CD1c-positive myeloid dendritic cell (primary cell): Measurements from ENCODE around the gene ZNF598.

ENCODE experiments used
- DNase-seq: peaks from one replicate; pipeline ENCODE4 v3.0.0-alpha.2; 2016; ENCODE audit errors: extremely low spot score

Gene ZNF598

GRCh38 chr16:1990351-1991134 lies 19.1 kb downstream of the ZNF598 start:
- no peak for DNase-seq

DNA sequence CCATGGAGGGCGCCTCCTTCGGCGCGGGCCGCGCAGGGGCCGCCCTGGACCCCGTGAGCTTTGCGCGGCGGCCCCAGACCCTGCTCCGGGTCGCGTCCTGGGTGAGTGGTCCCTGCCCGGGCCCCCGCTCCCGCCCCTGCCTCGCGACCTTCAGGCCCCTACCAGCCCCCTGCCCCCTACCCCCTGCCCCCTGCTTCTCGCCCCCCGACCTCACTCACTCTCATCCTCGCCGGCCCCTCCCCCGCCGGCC lies 19.6 kb downstream of the ZNF598 start:
- no peak for DNase-seq

DNA sequence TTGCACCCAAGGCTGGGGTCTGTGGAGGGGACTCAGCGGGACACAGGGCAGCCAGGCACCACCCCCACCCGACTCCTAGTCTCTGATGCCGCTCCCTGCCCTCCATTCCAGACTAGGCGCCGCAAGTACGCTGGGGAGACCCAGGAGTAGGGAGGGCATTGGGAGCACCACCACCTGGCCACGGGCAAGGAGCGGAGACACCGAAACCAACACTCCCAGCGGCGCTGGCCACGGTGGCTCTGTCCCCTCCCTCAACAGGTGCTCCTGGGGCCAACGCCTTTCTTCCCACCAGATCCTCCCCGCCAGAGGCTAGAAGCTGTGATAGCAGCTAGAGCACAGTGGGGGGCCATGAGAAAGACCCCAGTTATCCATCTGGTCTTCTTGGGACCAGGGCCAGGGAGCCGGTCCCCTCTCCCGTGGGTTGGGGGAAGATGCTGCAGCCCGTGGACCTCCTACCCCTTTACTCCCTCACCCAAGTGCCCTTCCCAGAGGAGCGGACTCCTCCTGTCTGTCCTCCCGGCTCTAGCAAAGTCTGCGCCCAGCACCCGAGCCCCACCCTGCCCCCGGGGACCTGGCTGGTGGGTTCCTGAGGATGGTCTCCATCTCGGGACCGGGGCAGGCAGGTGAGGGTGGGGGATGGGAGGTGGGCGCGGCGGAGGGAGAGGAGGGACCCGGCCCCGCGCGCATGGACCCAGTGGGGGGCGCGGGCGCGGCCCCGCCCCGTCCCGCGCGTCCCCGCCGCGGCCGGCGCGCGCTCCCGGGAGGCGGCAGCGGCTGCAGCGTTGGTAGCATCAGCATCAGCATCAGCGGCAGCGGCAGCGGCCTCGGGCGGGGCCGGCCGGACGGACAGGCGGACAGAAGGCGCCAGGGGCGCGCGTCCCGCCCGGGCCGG lies 20.2 kb downstream of the ZNF598 start, which contains the start of gene SYNGR3:
SYNGR3 (plus strand) TSS at position 762 of the 892 bp plus-strand sequence. CDS start 133 bp downstream, outside the sequence.
- peak; percentile 25 for DNase-seq

DNA sequence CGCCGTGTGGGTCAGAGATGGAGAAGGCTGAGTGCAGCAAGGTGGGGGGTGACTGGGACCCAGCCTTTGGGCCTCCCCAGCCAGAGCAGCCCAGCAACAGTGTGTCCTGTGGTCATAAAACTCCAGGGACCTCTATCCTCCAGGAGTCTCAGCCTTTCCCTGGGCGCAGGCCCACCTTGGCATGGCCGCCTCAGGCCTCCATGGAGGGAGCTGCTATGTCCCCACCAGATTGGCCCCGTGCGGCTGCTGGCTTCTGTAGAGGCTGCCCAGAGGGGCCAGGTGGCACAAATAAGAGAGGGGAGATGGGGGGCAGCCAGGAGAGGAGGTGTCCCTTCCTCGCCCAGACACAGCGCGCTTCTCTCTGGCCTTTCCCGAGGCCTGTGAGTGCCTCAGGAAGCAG lies 22.4 kb downstream of the ZNF598 start:
- DNase-seq = no peak

DNA sequence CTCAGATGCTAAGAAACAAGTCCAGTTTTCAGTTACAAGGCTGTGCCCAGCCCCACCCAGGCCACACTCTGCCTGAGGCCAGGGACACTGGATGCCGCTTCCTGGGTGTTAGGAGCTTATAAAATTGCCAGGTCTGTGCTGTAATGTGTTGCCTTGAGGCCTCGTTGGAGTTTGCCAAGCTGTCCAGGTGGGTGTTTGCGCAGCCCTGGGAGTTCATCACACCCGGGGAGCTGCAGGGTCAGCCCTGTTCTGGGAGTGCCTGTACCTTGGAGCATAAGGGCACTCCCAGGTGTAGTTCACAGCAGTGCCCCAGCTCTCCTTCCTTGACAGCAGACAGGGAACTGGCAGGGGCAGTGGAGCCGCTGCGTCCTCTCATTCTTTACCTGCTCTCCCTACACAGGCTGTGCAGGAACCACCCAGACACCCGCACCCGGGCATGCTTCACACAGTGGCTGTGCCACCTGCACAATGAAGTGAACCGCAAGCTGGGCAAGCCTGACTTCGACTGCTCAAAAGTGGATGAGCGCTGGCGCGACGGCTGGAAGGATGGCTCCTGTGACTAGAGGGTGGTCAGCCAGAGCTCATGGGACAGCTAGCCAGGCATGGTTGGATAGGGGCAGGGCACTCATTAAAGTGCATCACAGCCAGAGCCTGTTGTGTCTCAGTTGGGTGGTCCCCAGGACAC lies 24.0 kb downstream of the ZNF598 start:
- DNase-seq = no peak

DNA sequence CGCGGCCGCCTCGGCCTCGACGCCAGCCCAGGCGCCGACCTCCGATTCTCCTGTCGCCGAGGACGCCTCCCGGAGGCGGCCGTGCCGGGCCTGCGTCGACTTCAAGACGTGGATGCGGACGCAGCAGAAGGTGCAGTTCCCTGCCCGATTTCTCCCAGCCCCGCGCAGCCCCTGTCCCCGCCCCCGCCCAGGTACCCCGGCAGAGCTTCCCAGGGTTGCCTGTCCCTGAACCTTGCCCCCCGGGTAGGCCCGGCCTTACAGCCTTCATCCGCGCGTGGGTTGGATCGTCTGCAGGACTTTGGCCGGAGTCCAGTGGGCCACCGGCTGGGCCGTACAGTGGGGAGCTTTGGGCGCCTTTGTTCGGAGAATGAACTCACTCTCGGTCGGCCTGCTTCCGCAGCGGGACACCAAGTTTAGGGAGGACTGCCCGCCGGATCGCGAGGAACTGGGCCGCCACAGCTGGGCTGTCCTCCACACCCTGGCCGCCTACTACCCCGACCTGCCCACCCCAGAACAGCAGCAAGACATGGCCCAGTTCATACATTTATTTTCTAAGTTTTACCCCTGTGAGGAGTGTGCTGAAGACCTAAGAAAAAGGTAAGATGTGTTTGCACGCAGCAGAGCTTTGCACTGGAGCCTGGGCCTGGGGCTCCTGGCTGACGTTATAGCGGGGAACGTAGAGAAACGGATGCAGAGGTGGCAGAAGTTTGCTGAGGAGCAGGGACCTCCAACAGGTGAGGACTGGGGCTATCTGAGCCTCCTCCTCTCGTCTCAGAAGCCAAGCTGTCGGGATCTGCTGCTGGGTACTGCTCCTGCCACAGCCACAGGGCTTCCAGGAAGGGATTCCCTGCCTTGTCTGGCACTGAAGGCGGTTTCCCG lies 25.0 kb downstream of the ZNF598 start:
- no peak for DNase-seq

- DNase-seq = peak; percentile 95
Measured at GRCh38 chr16:1983544-1984346, 25.9 kb downstream of the ZNF598 start, which contains the start of gene GFER. TSS of gene GFER (plus strand) at chr16:1984193. CDS start at chr16:1984219, 26 bp downstream.

DNA sequence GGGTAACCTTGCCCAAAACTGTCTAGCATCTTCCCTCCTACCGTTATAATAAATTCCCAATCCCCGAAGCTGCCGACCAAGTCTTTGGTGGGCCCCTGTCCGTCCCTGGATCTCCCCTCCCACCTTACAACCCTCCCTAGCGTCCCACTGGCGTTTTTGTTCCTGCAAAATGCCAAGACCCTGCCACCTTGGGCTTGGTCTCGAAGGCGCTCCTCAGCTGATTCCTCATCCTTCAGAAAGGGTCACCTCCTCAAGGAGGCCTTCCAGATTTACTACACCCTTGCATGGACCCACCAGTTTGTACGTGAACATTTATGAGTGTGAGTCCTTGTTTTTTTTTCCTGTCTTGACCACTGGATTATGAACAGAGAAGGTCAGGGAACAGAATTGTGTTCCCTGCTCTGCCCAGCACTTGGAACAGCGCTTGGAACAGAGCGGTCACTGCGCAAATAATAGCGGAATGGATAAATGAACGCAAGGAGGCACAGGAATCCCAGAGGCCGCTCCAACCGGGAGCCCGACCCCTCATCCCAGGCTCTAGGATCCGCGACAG lies 26.6 kb downstream of the ZNF598 start:
- DNase-seq = no peak

DNA sequence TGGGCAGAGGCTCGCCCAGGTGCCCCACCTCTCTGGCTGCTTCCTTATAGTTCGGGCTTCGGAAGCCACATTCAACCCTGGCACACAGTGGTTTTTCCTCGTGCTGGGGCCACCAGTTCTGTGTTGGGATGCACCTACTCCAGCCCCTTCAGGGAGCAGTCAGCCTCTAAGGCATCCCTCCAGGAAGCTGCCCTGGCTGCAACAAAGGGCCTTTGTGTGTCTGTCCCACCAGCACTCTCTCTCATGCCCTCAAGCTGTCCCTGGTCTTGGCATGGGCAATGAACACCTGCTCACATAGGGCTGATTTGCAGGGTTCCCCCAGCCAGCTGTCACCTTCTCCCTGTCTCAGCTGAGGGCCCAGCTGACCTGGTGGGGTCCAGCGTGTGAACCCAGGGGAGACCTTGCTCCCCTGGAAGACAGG lies 27.6 kb downstream of the ZNF598 start:
- DNase-seq = no peak

GRCh38 chr16:1981398-1981836 lies 28.2 kb downstream of the ZNF598 start, which contains the start of gene NOXO1:
TSS of gene NOXO1 (minus strand) at chr16:1981469. CDS start at chr16:1981179, 290 bp downstream.
- DNase-seq = no peak

DNA sequence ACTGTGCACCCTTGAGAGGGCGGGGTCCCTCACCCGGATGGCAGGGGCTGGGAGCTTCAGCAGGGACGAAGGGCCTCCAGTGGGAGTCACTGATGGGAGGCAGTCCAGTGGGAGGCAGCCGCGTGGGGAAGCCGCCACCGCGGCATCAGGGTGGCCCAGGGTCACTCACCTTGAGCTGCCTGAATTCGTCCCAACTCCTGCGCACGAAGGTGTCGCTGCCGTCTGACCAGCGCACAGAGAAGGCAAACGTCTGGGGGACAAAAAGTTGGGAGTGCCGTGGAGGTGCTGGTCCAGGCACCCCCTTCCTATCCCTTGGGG lies 28.9 kb downstream of the ZNF598 start:
- no peak for DNase-seq

GRCh38 chr16:1980030-1980769 lies 29.4 kb downstream of the ZNF598 start:
- DNase-seq = no peak

DNA sequence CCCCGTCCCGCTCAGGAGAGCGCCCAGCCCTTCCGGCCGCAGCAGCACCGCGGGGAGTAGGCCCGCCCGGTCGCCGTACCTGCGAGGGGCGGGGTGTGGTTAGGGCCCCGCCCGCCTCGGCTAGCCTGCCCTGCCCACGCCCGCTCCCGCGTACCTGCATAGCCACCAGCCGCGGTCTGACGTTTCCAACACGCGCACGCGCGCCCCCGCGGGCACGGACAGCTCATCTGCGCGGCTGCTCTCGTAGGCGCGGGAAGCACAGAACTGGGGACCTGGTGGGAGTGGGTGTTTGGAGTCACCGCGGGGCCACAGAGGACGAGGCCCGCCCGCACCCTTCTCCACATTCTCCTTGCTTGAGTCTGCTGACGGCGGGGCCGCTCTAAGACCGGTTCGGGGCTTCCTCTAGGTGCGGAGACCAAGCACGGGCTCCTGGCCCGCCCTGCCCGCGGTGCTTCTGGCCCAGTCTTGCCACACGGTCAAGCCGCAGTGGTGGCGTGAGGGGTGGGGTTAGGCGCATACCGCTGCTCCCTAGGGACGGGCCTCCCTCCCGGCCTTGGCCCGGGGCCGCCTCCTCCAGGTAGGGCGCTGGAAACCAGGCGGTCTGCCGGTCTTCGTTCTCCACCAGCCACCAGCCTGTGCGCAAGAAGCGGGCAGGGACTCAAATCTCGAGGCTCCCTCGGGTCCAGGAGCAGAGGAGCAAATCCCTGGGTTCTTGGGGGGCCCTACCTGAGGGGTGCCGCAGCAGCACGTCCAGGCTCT lies 30.2 kb downstream of the ZNF598 start:
- DNase-seq = no peak

DNA sequence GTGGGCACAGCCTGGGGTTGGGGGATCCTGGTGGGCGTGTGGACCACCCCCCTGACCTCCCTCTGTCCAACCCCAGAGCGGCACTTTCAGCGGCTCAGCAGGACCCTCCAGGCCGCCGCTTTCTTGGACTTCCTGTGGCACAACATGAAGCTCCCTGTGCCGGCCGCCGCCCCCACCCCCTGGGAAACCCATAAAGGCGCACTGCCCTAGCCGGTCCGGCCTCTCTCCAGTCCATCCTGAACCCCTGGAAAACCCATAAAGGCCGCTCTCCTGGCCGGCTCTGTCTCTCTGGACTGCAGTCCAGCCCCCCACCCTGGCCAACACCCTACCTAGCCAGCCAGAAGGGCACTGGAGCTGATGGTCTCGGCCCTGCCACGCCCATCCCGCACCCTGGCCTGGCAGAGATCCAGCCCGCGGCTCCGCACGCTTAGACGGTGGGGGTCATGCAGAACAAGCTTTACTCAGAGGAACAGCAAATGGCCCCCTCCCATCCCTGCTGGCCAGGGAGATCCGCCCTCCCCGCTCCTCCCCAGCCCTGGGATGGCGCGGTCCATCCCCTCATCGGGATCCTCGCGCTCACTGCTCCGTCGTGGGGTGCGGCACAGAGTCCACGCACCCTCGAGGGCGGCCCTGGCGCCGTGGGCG lies 31.0 kb downstream of the ZNF598 start:
- DNase-seq = no peak

DNA sequence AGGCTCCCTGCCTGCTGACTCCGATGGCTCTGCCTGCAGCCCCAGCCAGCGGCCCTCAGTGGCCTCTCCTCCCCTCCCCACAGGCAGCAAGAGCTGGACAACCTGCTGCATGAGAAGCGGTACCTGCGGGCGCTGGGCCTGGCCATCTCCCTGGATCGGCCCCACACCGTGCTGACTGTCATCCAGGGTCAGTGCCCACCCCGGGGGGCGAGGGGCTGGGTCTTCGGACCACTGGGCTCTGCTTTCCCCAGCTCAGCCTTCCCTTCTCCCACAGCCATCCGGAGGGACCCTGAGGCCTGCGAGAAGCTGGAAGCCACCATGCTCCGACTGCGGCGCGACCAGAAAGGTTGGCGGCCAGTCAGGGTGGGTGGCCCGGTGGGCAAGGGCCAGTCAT lies 31.7 kb downstream of the ZNF598 start:
- DNase-seq = no peak

GRCh38 chr16:1976951-1977874 lies 32.4 kb downstream of the ZNF598 start:
- no peak for DNase-seq

- DNase-seq = no peak
Measured at GRCh38 chr16:1976216-1976520, 33.5 kb downstream of the ZNF598 start.
